Measurements from ENCODE around the gene CCNYL1. TPM values are rescaled to one million over a fixed set of nuclear protein-coding genes. Genes with fewer than 3 reads are reported as not detected.

CCNYL1 gene
- total RNA-seq, 2 experiments from 2014 or later, result 4.2 to 24.2 TPM

DNA sequence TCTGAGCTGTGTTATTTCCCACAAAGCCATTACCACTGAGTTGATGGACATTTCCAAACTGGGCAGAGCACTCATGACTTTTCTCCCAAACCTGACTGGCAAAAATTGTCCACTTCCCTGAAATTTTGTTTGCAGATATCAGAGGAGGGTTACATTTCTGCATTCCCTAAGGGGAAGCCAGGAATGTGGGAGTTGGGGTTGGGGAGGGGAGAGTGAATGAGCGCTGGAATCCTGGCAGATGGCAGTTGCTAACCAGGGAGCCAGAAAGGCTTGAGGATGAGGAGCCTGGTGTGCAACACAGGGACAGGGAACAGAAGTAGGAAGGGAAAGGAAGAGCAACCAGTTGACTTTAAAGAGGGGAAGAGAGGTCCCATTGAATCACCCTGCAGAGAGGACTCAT is 14.0 kb upstream of the CCNYL1 start:
- H3K4me1 ChIP-seq (ENCODE audit: insufficient read depth, low read length, poor library complexity, severe bottlenecking), result no peaks in the 10 kb centered on the region
- POLR2A ChIA-PET, result interaction anchor here (1.8 kb wide), 1 partner anchor 14 kb away, joined by 6 read pairs; the partner anchor contains the start of gene CCNYL1
- DNase-seq (ENCODE audit: low spot score), result no peak
- H3K4me2 ChIP-seq (ENCODE audit: low read length), result no peak overlapping the region
- CTCF ChIA-PET (ENCODE audit: unreplicated experiment), result no interaction called here
- no peaks in the 10 kb centered on the region for H3K36me3 ChIP-seq (ENCODE audit: insufficient read depth, low read length)
- no peaks in the 10 kb centered on the region for H4K20me1 ChIP-seq (ENCODE audit: insufficient read depth, low read length)
- TF ChIP-seq, protein P1, sequence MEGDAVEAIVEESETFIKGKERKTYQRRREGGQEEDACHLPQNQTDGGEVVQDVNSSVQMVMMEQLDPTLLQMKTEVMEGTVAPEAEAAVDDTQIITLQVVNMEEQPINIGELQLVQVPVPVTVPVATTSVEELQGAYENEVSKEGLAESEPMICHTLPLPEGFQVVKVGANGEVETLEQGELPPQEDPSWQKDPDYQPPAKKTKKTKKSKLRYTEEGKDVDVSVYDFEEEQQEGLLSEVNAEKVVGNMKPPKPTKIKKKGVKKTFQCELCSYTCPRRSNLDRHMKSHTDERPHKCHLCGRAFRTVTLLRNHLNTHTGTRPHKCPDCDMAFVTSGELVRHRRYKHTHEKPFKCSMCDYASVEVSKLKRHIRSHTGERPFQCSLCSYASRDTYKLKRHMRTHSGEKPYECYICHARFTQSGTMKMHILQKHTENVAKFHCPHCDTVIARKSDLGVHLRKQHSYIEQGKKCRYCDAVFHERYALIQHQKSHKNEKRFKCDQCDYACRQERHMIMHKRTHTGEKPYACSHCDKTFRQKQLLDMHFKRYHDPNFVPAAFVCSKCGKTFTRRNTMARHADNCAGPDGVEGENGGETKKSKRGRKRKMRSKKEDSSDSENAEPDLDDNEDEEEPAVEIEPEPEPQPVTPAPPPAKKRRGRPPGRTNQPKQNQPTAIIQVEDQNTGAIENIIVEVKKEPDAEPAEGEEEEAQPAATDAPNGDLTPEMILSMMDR (conservative IDR thresholded peaks at IDR 0.05; ENCODE audit: low read length), result no peak
- TF ChIP-seq EZH2phosphoT487 (IDR thresholded peaks at IDR 0.05; ENCODE audit: borderline replicate concordance, low read depth, low read length), result no peak
- no TSS peak for BruUV-seq (replicated peaks)
- no peaks in the 10 kb centered on the region for H3K9me2 ChIP-seq (ENCODE audit: insufficient read depth, low read length)
- H3K9me3 ChIP-seq (ENCODE audit: low read length), result no peaks in the 10 kb centered on the region
- no peak overlapping the region for H3K4me3 ChIP-seq (ENCODE audit: low read depth, low read length, poor library complexity, severe bottlenecking)
- no peaks in the 10 kb centered on the region for H3K79me2 ChIP-seq (ENCODE audit: insufficient read depth, low read depth, low read length)
- no peak overlapping the region for H2AFZ ChIP-seq (ENCODE audit: low read length)
- H3K27ac ChIP-seq (ENCODE audit: low read depth, low read length, poor library complexity, severe bottlenecking), result no peak overlapping the region
- intact Hi-C loops (cut with micrococcal nuclease; ENCODE audit: unreplicated experiment), result no loop called here

DNA sequence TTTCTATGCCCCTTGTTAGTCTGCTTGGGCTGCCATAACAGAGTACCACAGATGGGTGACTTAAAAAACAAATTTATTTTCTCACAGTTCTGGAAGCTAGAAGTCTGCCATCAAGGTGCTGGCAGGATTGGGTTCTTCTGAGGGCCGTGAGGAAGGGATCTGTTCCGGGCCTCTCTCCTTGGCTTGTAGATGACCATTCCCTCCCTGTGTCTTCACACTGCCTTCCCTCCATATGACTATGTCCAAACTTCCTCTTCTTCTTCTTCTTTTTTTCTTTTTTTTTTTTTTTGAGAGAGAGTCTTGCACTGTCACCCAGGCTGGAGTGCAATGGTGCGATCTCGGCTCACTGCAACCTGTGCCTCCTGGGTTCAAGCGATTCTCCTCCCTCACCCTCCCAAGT is 13.1 kb upstream of the CCNYL1 start:
- H3K4me1 ChIP-seq (ENCODE audit: insufficient read depth, low read length, poor library complexity, severe bottlenecking), result no peaks in the 10 kb centered on the region
- no peak overlapping the region for H2AFZ ChIP-seq (ENCODE audit: low read length)
- no peak overlapping the region for H3K4me2 ChIP-seq (ENCODE audit: low read length)
- CTCF ChIA-PET (ENCODE audit: unreplicated experiment), result no interaction called here
- BruUV-seq (replicated peaks), result no TSS peak
- TF ChIP-seq EZH2phosphoT487 (IDR thresholded peaks at IDR 0.05; ENCODE audit: borderline replicate concordance, low read depth, low read length), result no peak
- TF ChIP-seq, protein P1 (conservative IDR thresholded peaks at IDR 0.05; ENCODE audit: low read length), result no peak
- no peak overlapping the region for H3K27ac ChIP-seq (ENCODE audit: low read depth, low read length, poor library complexity, severe bottlenecking)
- H3K4me3 ChIP-seq (ENCODE audit: low read depth, low read length, poor library complexity, severe bottlenecking), result no peak overlapping the region
- no peaks in the 10 kb centered on the region for H3K9me2 ChIP-seq (ENCODE audit: insufficient read depth, low read length)
- H4K20me1 ChIP-seq (ENCODE audit: insufficient read depth, low read length), result no peaks in the 10 kb centered on the region
- POLR2A ChIA-PET, result interaction anchor here (0.7 to 1.8 kb wide), 2 partner anchors 13 to 1419 kb away, joined by 3 to 6 read pairs; partner anchors contain the start of gene CCNYL1
- no peaks in the 10 kb centered on the region for H3K36me3 ChIP-seq (ENCODE audit: insufficient read depth, low read length)
- H3K9me3 ChIP-seq (ENCODE audit: low read length), result no peaks in the 10 kb centered on the region
- no peak for DNase-seq (ENCODE audit: low spot score)
- H3K79me2 ChIP-seq (ENCODE audit: insufficient read depth, low read depth, low read length), result no peaks in the 10 kb centered on the region
- intact Hi-C loops (cut with micrococcal nuclease; ENCODE audit: unreplicated experiment), result no loop called here

DNA sequence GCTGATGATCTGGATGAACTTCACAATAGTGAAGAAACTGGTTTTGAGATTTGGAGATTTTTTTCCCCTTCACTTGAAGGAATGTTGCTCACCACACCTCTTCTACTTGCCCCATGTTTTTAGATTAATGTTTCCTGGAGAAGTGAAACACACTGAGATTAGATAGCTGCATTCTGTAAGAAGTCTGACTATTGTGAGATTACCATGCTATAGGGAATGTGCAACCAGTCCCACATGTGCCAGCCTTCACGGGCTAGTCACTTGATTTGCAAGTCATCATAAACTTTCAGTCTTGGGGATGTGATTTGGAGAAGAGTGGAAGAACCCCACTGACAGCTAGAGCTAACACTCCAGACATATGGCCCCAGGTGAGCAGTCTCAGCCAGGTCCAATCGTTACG is 7.4 kb upstream of the CCNYL1 start:
- peaks cover 5% of the 10 kb centered on the region for H3K4me1 ChIP-seq (ENCODE audit: insufficient read depth, low read length, poor library complexity, severe bottlenecking)
- no peak overlapping the region for H3K27ac ChIP-seq (ENCODE audit: low read depth, low read length, poor library complexity, severe bottlenecking)
- no peaks in the 10 kb centered on the region for H4K20me1 ChIP-seq (ENCODE audit: insufficient read depth, low read length)
- H3K9me3 ChIP-seq (ENCODE audit: low read length), result no peaks in the 10 kb centered on the region
- no peaks in the 10 kb centered on the region for H3K79me2 ChIP-seq (ENCODE audit: insufficient read depth, low read depth, low read length)
- no TSS peak for BruUV-seq (replicated peaks)
- ChIA-PET POLR2A (interaction anchor here (0.6 to 1.6 kb wide), 7 partner anchors 11 to 547 kb away, joined by 3 to 9 read pairs (median 6); partner anchors contain the start of gene METTL21A), CTCF (ENCODE audit: unreplicated experiment) (no interaction called here)
- H3K4me2 ChIP-seq (ENCODE audit: low read length), result no peak overlapping the region
- no peak for DNase-seq (ENCODE audit: low spot score)
- TF ChIP-seq EZH2phosphoT487 (IDR thresholded peaks at IDR 0.05; ENCODE audit: borderline replicate concordance, low read depth, low read length), result no peak
- TF ChIP-seq, protein P1 (conservative IDR thresholded peaks at IDR 0.05; ENCODE audit: low read length), result no peak
- intact Hi-C loops (cut with micrococcal nuclease; ENCODE audit: unreplicated experiment), result no loop called here
- no peaks in the 10 kb centered on the region for H3K9me2 ChIP-seq (ENCODE audit: insufficient read depth, low read length)
- no peaks in the 10 kb centered on the region for H3K36me3 ChIP-seq (ENCODE audit: insufficient read depth, low read length)
- H2AFZ ChIP-seq (ENCODE audit: low read length), result no peak overlapping the region
- no peak overlapping the region for H3K4me3 ChIP-seq (ENCODE audit: low read depth, low read length, poor library complexity, severe bottlenecking)
